Erythroblast (primary cell): Measurements from ENCODE around the gene F11.

Experiments
- GATA1 ChIP-seq: IDR thresholded peaks from 2 replicates; pipeline ENCODE4 v1.6.1; 2011; ENCODE audit warnings: low read depth, mild to moderate bottlenecking, control low read depth, low read length, moderate library complexity
- POLR2A ChIP-seq: IDR thresholded peaks from 2 replicates; pipeline ENCODE4 v1.6.1; 2011; ENCODE audit warnings: mild to moderate bottlenecking, low read length

DNA sequence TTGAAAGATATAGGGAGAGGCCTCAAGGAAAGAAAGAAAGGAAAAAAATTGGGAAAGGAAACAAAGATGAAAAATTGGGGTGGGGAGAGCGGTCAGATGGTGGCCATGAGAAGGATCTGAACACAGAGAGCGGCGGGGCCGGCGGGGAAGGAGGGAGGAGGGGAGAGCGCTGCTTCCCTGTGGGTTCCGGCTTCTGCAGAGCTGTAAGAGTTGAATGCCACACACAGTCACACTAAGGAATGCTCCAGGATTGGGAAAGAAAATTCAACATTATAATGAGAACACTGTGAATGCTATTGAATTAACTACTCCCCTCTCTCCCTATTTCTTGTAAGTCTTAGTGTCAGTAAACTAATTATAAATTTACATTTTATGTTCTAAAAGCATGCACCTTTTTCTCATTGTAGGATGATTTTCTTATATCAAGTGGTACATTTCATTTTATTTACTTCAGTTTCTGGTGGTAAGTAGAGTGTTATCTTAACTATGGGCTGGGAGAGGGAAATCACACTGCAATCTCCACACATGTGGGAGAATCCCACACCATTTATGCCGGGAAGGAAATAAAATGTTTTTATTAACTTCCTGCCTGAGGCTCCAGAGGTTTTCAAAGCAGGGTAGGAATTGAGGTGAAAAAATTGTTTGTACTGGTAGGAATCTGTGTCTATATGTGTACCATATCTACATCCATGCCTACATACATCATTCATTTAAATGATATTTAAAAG, 904 bp downstream of the F11 start:
- no peak for TF ChIP-seq POLR2A
- no peak for TF ChIP-seq GATA1
